Mesothelial cell of epicardium (in vitro differentiated cells): Measurements from ENCODE around the gene PIEZO2. TPM values are rescaled to one million over a fixed set of nuclear protein-coding genes. Genes with fewer than 3 reads are reported as not detected.

ENCODE experiments used
- DNase-seq, 2 experiments: peaks; one replicate each; pipeline ENCODE4 v3.0.0; 2021; ENCODE audit warnings: low spot score in 2 of 2; ENCODE audit not compliant: unreplicated experiment in 2 of 2
- H3K27ac Mint-ChIP-seq: 2 replicates; pipeline ENCODE4 v1.8.0; 2021; ENCODE audit warnings: mixed read lengths
- H3K27me3 Mint-ChIP-seq: 2 replicates; pipeline ENCODE4 v1.8.0; 2021; ENCODE audit warnings: low read depth, mixed read lengths
- H3K36me3 Mint-ChIP-seq: 2 replicates; pipeline ENCODE4 v1.8.0; 2021; ENCODE audit warnings: mixed read lengths
- H3K4me1 Mint-ChIP-seq: 2 replicates; pipeline ENCODE4 v1.8.0; 2021; ENCODE audit warnings: mixed read lengths
- H3K4me3 Mint-ChIP-seq: 2 replicates; pipeline ENCODE4 v1.8.0; 2021; ENCODE audit warnings: mild to moderate bottlenecking, moderate library complexity, mixed read lengths
- H3K9me3 Mint-ChIP-seq: 2 replicates; pipeline ENCODE4 v1.8.0; 2021; ENCODE audit warnings: mixed read lengths
- total RNA-seq: library from RNA; stranded (reverse); gene quantifications from 3 replicates; pipeline ENCODE4 v1.2.1, GENCODE V29; 2021
- TF ChIP-seq, protein P1 (sequence below): fragments of 200-600 bp; sonication (generic); IDR thresholded peaks from one replicate; pipeline ENCODE4 v1.5.0; 2021; ENCODE audit warnings: antibody characterized with exemption; ENCODE audit not compliant: unreplicated experiment

PIEZO2 gene
- total RNA-seq, 1 donor from 2014 or later: 36.7 TPM

DNA sequence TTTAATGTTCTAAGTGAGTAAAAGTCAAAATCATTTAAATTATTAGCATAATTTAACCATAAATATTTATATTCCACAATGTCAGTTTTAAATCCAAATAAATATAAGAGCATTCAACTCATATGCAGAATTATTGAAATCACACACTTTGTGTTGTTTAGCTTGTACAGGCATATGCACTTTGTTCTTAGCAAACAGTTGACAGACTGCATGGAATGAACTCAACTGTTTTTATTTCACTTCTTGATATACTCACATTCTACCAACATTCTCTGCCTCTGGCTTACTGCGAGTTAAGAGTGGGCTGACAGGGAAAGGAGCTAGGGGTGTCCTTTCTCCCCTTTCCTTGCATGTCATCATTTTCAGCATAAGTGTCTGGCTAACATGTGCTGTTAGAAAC lies 7.6 kb upstream of the PIEZO2 start:
- H3K9me3 Mint-ChIP-seq: no peaks in the 10 kb centered on the region
- H3K4me1 Mint-ChIP-seq: peaks cover 15% of the 10 kb centered on the region
- peaks cover 3% of the 10 kb centered on the region for H3K27me3 Mint-ChIP-seq
- TF ChIP-seq, protein P1, sequence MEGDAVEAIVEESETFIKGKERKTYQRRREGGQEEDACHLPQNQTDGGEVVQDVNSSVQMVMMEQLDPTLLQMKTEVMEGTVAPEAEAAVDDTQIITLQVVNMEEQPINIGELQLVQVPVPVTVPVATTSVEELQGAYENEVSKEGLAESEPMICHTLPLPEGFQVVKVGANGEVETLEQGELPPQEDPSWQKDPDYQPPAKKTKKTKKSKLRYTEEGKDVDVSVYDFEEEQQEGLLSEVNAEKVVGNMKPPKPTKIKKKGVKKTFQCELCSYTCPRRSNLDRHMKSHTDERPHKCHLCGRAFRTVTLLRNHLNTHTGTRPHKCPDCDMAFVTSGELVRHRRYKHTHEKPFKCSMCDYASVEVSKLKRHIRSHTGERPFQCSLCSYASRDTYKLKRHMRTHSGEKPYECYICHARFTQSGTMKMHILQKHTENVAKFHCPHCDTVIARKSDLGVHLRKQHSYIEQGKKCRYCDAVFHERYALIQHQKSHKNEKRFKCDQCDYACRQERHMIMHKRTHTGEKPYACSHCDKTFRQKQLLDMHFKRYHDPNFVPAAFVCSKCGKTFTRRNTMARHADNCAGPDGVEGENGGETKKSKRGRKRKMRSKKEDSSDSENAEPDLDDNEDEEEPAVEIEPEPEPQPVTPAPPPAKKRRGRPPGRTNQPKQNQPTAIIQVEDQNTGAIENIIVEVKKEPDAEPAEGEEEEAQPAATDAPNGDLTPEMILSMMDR: no peak
- DNase-seq: no peak
- H3K4me3 Mint-ChIP-seq: no peak overlapping the region
- no peak overlapping the region for H3K27ac Mint-ChIP-seq
- H3K36me3 Mint-ChIP-seq: no peaks in the 10 kb centered on the region

DNA sequence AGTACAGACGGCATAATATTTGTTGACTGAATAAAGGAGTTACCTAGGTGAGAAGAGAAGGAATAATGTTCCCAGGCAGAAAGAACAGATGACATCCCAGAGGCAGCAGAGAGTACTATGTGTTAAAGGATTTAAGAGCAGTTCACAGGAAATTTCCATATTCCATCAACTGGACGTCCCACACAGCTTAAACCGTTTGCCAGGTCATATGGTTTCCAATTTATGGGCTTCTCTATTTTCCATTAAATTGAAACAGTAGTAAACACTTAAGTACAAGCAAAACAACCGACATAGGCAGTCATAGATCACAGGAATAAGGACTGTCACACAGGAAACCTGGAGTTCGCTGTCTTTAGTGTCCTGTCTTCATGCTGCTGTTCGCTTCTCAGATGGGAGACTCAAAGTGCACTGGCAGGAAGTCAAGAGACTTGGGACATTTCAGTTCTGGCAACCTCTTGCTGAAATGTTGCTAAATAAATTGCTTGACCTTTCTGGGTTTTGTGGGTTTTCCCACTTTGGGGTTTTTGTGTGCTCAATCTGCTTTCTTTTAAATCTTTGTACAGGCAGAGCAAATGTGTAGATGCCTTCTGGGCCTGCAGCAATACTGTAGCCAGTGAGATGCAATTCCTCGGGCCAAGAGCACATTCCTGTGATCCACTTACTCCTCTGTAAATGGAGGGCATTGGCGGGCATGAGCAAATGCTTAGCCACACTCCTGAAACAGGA lies 5.8 kb upstream of the PIEZO2 start:
- Mint-ChIP-seq H3K36me3 (no peaks in the 10 kb centered on the region), H3K4me1 (peaks cover 11% of the 10 kb centered on the region), H3K4me3 (no peak overlapping the region), H3K27me3 (peaks cover 20% of the 10 kb centered on the region), H3K9me3 (no peaks in the 10 kb centered on the region), H3K27ac (no peak overlapping the region)
- TF ChIP-seq, protein P1: no peak
- DNase-seq: no peak

GRCh38 chr18:11154368-11154989 lies 5.1 kb upstream of the PIEZO2 start:
- no peak overlapping the region for H3K27ac Mint-ChIP-seq
- no peaks in the 10 kb centered on the region for H3K36me3 Mint-ChIP-seq
- H3K4me3 Mint-ChIP-seq: no peak overlapping the region
- H3K9me3 Mint-ChIP-seq: no peaks in the 10 kb centered on the region
- H3K4me1 Mint-ChIP-seq: peaks cover 13% of the 10 kb centered on the region
- peaks cover 26% of the 10 kb centered on the region for H3K27me3 Mint-ChIP-seq
- no peak for DNase-seq
- TF ChIP-seq, protein P1: peak; percentile 44

DNA sequence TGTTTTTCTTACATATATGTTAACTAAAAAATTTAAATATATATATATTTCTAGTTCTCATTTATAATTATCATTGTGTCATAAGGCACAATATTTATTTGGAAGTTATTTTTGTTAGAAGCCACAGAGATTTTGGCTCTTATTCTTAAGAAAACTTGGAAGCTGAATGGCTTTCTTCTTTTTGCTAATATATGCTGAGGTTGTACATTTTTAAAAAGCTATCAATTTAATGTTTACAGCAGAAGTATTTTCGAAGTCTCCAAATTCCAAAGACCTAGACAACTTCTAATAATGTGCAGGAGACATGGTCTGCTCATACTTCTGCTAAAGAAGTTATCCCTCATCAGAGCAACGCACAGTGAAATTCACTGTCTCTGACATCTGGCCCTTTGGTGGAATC lies 3.7 kb upstream of the PIEZO2 start:
- Mint-ChIP-seq H3K27ac (no peak overlapping the region), H3K4me3 (no peak overlapping the region), H3K36me3 (no peaks in the 10 kb centered on the region), H3K9me3 (no peaks in the 10 kb centered on the region), H3K27me3 (peaks cover 30% of the 10 kb centered on the region), H3K4me1 (peaks cover 15% of the 10 kb centered on the region)
- no peak for DNase-seq
- TF ChIP-seq, protein P1: no peak

GRCh38 chr18:11150271-11150615 lies 874 bp upstream of the PIEZO2 start:
- Mint-ChIP-seq H3K4me3 (peak overlapping the region; percentile 71), H3K4me1 (peaks cover 26% of the 10 kb centered on the region), H3K9me3 (no peaks in the 10 kb centered on the region), H3K27ac (no peak overlapping the region), H3K27me3 (peaks cover 51% of the 10 kb centered on the region), H3K36me3 (no peaks in the 10 kb centered on the region)
- DNase-seq: no peak
- TF ChIP-seq, protein P1: no peak
